Rectal smooth muscle tissue (tissue), 1 donor: ENCODE data around the gene USP48.
A peak's percentile ranks its signal among the peaks of the same experiment; 100 is the strongest.
"Not testable (repeated sequence)": the region's sequence is repeated elsewhere in the genome, so short reads cannot be mapped to it uniquely, and the experiment has no call there.

Experiments
- H3K27ac ChIP-seq: one replicate; pipeline ENCODE4 v1.7.0; 2013; ENCODE audit warnings: low read depth, low read length, inconsistent platforms
- H3K27me3 ChIP-seq: one replicate; pipeline ENCODE4 v1.7.0; 2013; ENCODE audit warnings: low read length; ENCODE audit not compliant: control insufficient read depth, insufficient read depth
- H3K36me3 ChIP-seq: one replicate; pipeline ENCODE4 v1.7.0; 2013; ENCODE audit warnings: low read length; ENCODE audit not compliant: control insufficient read depth, insufficient read depth
- H3K4me1 ChIP-seq: one replicate; pipeline ENCODE4 v1.7.0; 2013; ENCODE audit warnings: low read length; ENCODE audit not compliant: control insufficient read depth, insufficient read depth
- H3K4me3 ChIP-seq: one replicate; pipeline ENCODE4 v1.7.0; 2013; ENCODE audit warnings: low read length
- H3K9ac ChIP-seq: one replicate; pipeline ENCODE4 v1.7.0; 2013; ENCODE audit warnings: low read length

Gene USP48

GRCh38 chr1:21782868-21783678 is at the start of gene USP48:
USP48 (minus strand) TSS chr1:21783149; CDS start chr1:21782957, 192 bp downstream.
- Histone ChIP-seq H3K4me3 (peak within 1 kb of the TSS; percentile 100), H3K9ac (peak within 1 kb of the TSS; percentile 100), H3K36me3 (no peaks in the 10 kb centered on the region), H3K27ac (peak within 1 kb of the TSS; percentile 100), H3K27me3 (no peaks in the 10 kb centered on the region), H3K4me1 (peaks cover 6% of the 10 kb centered on the region)

DNA sequence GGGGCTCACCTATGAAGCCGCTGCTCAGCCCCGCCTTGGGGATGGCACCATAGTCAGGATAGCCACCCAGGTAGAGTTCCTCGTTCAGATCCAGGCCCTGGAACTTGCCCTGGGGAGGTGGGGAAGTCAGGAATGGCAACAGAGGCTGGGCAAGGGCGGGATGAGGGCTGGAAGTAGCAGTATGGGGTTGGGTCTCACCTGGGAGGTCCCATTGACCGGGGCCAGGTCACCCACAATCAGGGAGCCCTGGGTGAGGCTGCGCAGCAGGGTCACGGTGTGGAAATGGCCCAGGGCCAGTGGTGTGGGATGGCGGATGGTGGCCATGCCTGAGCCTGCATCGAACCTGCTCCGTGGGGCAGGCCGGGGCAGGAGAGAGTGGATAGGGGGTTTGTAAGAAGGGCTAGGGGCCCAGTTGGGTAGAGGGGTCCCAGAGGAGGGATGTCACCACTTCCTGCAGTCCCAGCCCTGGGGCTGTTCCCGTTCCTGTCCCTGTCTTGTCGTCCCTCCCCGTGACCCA is 48.6 kb upstream of the USP48 start:
- no peak overlapping the region for H3K27ac ChIP-seq
- no peak overlapping the region for H3K9ac ChIP-seq
- H3K36me3 ChIP-seq = peaks cover 63% of the 10 kb centered on the region
- H3K4me1 ChIP-seq = no peaks in the 10 kb centered on the region
- no peaks in the 10 kb centered on the region for H3K27me3 ChIP-seq
- no peak overlapping the region for H3K4me3 ChIP-seq

DNA sequence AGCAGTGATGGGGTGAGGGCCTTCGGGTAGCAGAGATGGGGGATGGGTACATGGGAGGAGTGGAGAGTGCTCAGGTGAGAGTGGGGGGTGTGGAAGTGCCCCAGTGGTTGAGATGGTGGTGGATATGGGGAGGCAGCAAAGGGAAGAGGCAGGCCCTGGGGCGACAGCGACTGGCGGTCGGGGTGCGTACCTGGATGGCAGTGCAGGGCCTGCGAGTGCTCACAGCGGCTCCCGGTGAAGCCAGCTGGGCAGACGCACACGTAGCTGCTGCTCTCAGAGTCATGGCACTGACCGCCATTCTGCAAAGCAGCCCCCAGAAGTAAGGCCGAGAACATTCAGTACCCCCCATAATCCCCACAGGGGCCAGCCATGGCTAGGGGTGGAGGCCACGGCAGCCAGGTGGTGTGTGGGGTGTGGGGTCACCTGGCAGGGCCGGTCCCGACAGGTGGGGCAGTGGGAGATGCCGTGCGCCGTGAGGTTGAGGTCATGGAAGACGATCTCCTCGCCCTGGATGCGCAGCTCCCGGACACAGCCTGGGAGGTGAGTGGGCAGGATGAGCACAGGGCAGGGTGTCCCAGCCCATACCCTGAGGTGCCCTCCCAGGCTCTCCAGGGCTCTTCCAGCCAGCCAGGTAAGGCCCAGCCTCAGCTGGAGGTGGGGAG is 48.0 kb upstream of the USP48 start:
- peaks cover 60% of the 10 kb centered on the region for H3K36me3 ChIP-seq
- no peaks in the 10 kb centered on the region for H3K27me3 ChIP-seq
- no peak overlapping the region for H3K9ac ChIP-seq
- no peaks in the 10 kb centered on the region for H3K4me1 ChIP-seq
- no peak overlapping the region for H3K4me3 ChIP-seq
- no peak overlapping the region for H3K27ac ChIP-seq

- Histone ChIP-seq H3K27me3 (no peaks in the 10 kb centered on the region), H3K4me3 (no peak overlapping the region), H3K9ac (no peak overlapping the region), H3K36me3 (peaks cover 58% of the 10 kb centered on the region), H3K27ac (no peak overlapping the region), H3K4me1 (no peaks in the 10 kb centered on the region)
Observed at GRCh38 chr1:21829294-21829693, 46.3 kb upstream of the USP48 start.

DNA sequence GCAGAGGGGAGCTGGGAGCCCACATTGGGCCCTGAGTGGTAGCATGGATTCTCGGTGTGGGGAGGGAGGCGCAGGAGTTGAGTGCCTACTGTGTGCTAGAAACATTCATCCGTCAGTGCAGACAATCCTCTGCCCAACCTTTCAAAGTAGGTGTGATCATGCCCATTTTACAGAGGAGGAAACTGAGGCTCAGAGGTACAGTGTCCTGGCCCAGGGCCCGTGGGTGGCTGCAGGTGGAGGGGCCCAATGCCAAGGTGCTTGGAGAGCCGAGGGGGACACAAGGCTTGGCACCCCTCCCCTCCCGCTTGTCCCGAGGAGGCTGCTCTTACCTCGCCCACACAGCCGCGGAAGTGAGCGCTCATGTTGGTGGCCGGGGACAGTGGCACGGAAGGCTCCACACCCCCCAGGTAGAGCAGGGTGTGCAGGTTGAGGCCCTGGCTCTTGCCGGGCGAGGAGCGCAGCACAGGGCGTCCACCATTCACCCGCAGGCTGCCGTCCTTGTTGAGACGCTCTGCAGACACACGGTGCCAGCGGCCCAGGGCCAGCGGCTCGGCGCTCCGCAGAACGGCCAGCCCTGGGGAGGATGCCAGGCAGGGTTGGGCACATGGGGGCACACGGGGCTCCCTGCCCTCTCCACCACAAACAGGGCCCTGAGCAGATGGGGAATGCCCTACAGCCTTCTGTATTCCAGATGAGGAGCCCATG is 45.7 kb upstream of the USP48 start:
- H3K9ac ChIP-seq = no peak overlapping the region
- H3K27ac ChIP-seq = no peak overlapping the region
- no peaks in the 10 kb centered on the region for H3K4me1 ChIP-seq
- H3K4me3 ChIP-seq = no peak overlapping the region
- peaks cover 57% of the 10 kb centered on the region for H3K36me3 ChIP-seq
- H3K27me3 ChIP-seq = no peaks in the 10 kb centered on the region

GRCh38 chr1:21828075-21828474 is 45.1 kb upstream of the USP48 start:
- peaks cover 55% of the 10 kb centered on the region for H3K36me3 ChIP-seq
- H3K27me3 ChIP-seq = no peaks in the 10 kb centered on the region
- H3K9ac ChIP-seq = no peak overlapping the region
- no peak overlapping the region for H3K4me3 ChIP-seq
- H3K4me1 ChIP-seq = no peaks in the 10 kb centered on the region
- H3K27ac ChIP-seq = no peak overlapping the region

DNA sequence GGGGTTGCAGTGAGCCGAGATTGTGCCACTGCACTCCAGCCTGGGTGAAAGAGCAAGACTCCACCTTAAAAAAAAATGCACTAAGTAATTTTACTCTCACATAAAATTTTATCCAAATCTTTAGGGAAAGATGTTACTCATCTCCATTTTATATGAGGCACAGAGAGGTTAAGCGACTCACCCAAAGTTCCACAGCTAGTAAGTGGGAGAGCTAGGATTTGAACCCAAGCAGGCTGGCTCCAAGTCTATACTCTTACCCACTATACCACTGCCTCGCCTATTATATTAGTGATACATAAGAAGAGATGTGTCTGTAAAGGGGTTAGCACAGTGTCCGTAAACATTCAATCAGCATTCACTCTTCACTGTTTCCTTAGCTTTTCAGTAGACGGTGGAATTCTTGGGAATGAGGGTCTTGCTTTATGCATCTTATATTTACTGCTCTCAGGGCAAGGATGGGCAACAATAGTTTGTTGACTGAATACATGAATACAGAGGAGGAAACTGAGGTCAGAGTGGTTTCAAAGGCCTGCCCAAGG is 44.3 kb upstream of the USP48 start:
- Histone ChIP-seq H3K27me3 (no peaks in the 10 kb centered on the region), H3K4me1 (no peaks in the 10 kb centered on the region), H3K4me3 (no peak overlapping the region), H3K27ac (no peak overlapping the region), H3K36me3 (peaks cover 47% of the 10 kb centered on the region), H3K9ac (no peak overlapping the region)

- H3K36me3 ChIP-seq = peaks cover 42% of the 10 kb centered on the region
- not testable (repeated sequence) for H3K4me3 ChIP-seq, H3K27ac ChIP-seq, H3K9ac ChIP-seq, H3K4me1 ChIP-seq, H3K27me3 ChIP-seq
Observed at GRCh38 chr1:21826694-21827093, 43.7 kb upstream of the USP48 start.

DNA sequence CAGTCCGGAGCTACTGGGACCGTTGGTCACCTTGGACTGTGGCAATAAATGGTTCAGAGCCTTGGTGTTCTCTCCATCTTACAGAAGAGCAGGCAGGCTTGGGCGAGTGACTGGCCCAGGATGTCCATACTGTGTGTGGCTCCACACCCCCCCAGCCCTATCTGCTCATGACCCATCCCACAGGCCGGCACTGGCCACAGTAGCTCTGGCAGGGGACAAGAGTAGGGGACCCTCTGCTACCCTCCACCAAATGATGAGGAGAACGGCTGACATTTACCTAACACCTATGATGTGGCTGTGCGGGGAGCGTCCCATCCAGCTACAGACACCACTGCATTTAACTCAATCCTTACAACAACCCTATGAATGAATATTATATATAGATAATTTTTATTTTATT is 42.4 kb upstream of the USP48 start:
- Histone ChIP-seq H3K36me3 (peaks cover 36% of the 10 kb centered on the region), H3K4me1 (no peaks in the 10 kb centered on the region), H3K27ac (no peak overlapping the region), H3K4me3 (no peak overlapping the region), H3K9ac (no peak overlapping the region), H3K27me3 (no peaks in the 10 kb centered on the region)

- Histone ChIP-seq H3K9ac (no peak overlapping the region), H3K27me3 (no peaks in the 10 kb centered on the region), H3K36me3 (peaks cover 36% of the 10 kb centered on the region), H3K4me3 (no peak overlapping the region), H3K4me1 (no peaks in the 10 kb centered on the region), H3K27ac (no peak overlapping the region)
Observed at GRCh38 chr1:21824926-21825325, 42.0 kb upstream of the USP48 start.

DNA sequence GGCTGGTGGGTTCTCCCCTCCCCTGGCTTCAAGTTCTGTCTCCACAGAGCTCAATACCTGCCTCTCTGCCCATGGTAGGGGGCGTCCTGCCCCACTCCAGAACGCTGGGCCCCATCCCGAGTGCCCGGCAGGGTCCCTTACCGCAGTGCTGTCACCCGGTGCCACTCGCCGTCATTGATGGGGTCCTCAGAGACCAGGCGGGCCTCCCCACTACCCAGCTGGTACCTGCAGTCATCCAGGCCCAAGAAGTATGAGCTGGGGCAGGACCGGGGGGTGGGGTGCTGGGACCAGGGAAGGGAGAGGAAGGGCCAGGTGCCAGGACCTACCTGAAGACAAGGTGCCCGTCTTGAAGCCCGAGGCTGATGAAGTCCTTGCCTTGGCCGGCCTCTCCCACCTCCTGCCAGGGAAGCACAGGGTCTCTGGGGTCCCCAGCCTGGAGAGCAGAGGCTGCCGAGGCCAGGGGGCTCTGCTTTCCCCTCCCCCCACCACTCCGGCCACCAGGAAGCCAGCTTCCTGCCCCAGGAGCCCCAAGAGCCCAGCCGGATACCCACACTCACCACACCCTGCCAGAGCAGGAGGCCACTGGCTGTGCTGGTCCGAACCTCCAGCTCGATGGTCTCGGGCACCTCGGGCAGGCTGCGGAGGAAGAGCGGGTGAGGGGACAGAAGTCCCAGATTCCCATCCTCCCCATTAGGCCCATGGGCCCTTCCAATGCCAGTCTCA is 41.2 kb upstream of the USP48 start:
- H3K27ac ChIP-seq = no peak overlapping the region
- peaks cover 32% of the 10 kb centered on the region for H3K36me3 ChIP-seq
- H3K4me3 ChIP-seq = no peak overlapping the region

More for the DNA sequence above, 41.2 kb upstream of the USP48 start:
- H3K4me1 ChIP-seq = no peaks in the 10 kb centered on the region
- H3K9ac ChIP-seq = no peak overlapping the region
- no peaks in the 10 kb centered on the region for H3K27me3 ChIP-seq
